Gastrocnemius medialis (tissue), 4 donors: ENCODE measurements around the gene ALOX5.

Experiments
- POLR2A ChIP-seq, 2 donors: fragments of 450-650 bp; IDR thresholded peaks; one replicate each; pipeline ENCODE4 v1.6.1; 2017; ENCODE audit warnings: antibody characterized with exemption in 2 of 2, mild to moderate bottlenecking in 2 of 2, moderate library complexity in 2 of 2
- TF ChIP-seq, protein P1 (sequence below), 5 experiments: fragments of 450-650 bp in 3 of 5; fragments of 200-600 bp in 2 of 5; sonication (generic) in 2 of 5; IDR thresholded peaks in 4 of 5; conservative IDR thresholded peaks in 1 of 5; 1 replicate in 4 of 5; 2 replicates in 1 of 5; pipeline ENCODE4 v1.5.1; 2016 to 2019; ENCODE audit warnings: antibody characterized with exemption in 5 of 5, mild to moderate bottlenecking in 3 of 5, moderate library complexity in 3 of 5

DNA sequence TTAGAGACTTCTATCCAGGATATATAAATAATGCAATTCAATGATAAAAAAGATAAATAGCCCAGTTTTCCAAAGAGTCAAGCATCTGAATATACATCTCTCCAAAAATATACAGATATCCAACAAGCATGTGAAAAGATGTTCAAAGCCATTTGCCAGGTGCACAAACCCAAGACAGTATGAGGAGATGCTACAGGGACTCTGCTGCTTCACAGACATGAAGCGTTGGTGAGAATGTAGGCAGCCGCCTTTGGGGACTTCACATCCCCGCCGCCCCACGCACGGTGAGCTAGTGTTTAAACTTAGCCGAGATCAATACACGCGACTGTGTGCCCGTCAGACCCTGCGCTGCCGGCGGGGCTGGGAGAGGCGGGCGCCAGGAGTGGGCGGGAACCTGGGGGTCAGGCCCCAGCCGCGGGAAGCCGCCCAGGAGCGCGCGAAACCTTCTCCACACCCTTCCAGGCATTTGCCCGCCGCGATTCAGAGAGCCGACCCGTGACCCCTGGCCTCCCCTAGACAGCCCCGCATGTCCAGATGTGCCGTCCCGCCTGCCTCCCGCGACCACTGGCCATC lies 927 bp upstream of the ALOX5 start:
- TF ChIP-seq, protein P1, sequence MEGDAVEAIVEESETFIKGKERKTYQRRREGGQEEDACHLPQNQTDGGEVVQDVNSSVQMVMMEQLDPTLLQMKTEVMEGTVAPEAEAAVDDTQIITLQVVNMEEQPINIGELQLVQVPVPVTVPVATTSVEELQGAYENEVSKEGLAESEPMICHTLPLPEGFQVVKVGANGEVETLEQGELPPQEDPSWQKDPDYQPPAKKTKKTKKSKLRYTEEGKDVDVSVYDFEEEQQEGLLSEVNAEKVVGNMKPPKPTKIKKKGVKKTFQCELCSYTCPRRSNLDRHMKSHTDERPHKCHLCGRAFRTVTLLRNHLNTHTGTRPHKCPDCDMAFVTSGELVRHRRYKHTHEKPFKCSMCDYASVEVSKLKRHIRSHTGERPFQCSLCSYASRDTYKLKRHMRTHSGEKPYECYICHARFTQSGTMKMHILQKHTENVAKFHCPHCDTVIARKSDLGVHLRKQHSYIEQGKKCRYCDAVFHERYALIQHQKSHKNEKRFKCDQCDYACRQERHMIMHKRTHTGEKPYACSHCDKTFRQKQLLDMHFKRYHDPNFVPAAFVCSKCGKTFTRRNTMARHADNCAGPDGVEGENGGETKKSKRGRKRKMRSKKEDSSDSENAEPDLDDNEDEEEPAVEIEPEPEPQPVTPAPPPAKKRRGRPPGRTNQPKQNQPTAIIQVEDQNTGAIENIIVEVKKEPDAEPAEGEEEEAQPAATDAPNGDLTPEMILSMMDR (IDR thresholded peaks at IDR 0.05 in 4 of 5, conservative IDR thresholded peaks at IDR 0.05 in 1 of 5): no peak
- no peak for TF ChIP-seq POLR2A (IDR thresholded peaks at IDR 0.05)
